Panc1 (cell line): ENCODE data around the gene TM2D3.

Experiments used
- POLR2AphosphoS5 ChIP-seq: IDR thresholded peaks from 2 replicates; pipeline ENCODE4 v1.6.1; 2012; ENCODE audit warnings: mild to moderate bottlenecking, low read depth, low read length, moderate library complexity
- SIN3A ChIP-seq: IDR thresholded peaks from 2 replicates; pipeline ENCODE4 v1.6.1; 2012; ENCODE audit warnings: low read depth, mild to moderate bottlenecking, low read length, moderate library complexity, borderline replicate concordance; ENCODE audit not compliant: insufficient read depth
- TF ChIP-seq, protein P1 (sequence below): fragments of 450-650 bp; IDR thresholded peaks from 2 replicates; pipeline ENCODE4 v1.5.1; 2017; ENCODE audit warnings: mild to moderate bottlenecking

DNA sequence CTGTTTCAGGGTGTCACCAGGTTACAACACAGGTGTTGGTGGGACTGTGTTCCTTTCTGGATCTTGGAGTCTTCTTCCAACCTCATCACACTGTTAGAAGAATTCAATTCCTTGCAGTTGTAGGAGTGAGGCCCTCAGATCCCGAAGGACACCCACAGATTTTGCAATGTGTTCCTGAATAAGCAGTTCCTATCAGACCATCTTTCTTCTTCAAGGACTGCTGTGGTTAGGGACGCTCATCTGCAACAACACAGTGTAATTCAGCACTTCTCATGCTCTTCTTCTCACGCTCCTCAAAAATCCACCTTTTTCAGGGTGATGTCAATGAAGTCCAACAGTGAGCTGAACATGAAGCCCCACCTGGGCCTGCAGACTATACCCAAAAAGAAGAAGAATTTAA lies 18.8 kb downstream of the TM2D3 start:
- TF ChIP-seq, protein P1, sequence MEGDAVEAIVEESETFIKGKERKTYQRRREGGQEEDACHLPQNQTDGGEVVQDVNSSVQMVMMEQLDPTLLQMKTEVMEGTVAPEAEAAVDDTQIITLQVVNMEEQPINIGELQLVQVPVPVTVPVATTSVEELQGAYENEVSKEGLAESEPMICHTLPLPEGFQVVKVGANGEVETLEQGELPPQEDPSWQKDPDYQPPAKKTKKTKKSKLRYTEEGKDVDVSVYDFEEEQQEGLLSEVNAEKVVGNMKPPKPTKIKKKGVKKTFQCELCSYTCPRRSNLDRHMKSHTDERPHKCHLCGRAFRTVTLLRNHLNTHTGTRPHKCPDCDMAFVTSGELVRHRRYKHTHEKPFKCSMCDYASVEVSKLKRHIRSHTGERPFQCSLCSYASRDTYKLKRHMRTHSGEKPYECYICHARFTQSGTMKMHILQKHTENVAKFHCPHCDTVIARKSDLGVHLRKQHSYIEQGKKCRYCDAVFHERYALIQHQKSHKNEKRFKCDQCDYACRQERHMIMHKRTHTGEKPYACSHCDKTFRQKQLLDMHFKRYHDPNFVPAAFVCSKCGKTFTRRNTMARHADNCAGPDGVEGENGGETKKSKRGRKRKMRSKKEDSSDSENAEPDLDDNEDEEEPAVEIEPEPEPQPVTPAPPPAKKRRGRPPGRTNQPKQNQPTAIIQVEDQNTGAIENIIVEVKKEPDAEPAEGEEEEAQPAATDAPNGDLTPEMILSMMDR, result no peak
- TF ChIP-seq POLR2AphosphoS5 (no peak), SIN3A (no peak)
